Liver (tissue), 9 donors: Measurements from ENCODE around the gene LRP5. TPM values are rescaled to one million over a fixed set of nuclear protein-coding genes. Genes with fewer than 3 reads are reported as not detected.

ENCODE experiments used
- DNase-seq: peaks from one replicate; pipeline ENCODE4 v3.0.0-alpha.2; 2017; ENCODE audit warnings: low spot score
- H3K27ac ChIP-seq, 2 donors: one replicate each; pipeline ENCODE4 v1.7.0; 2013; ENCODE audit warnings: inconsistent platforms in 2 of 2, low read length in 2 of 2, control low read depth in 1 of 2, low read depth in 1 of 2, mild to moderate bottlenecking in 1 of 2
- H3K27me3 ChIP-seq, 4 donors: one replicate each; pipeline versions ENCODE4 v1.6.1 to v1.7.0; 2013; ENCODE audit warnings: low read length in 3 of 4, inconsistent platforms in 1 of 4, mild to moderate bottlenecking in 1 of 4, moderate library complexity in 1 of 4; ENCODE audit not compliant: control insufficient read depth in 4 of 4, insufficient read depth in 4 of 4
- H3K36me3 ChIP-seq, 4 donors: one replicate each; pipeline versions ENCODE4 v1.6.1 to v1.7.0; 2013; ENCODE audit warnings: low read length in 3 of 4, mild to moderate bottlenecking in 3 of 4, low read depth in 1 of 4, moderate library complexity in 1 of 4; ENCODE audit not compliant: control insufficient read depth in 4 of 4, insufficient read depth in 3 of 4
- H3K4me1 ChIP-seq, 4 donors: one replicate each; pipeline versions ENCODE4 v1.6.1 to v1.7.0; 2013; ENCODE audit warnings: low read length in 3 of 4, mild to moderate bottlenecking in 3 of 4, moderate library complexity in 1 of 4; ENCODE audit not compliant: control insufficient read depth in 4 of 4, insufficient read depth in 4 of 4
- H3K4me3 ChIP-seq, 3 donors: one replicate each; pipeline versions ENCODE4 v1.6.1 to v1.7.0; 2013; ENCODE audit warnings: low read length in 3 of 3, control low read depth in 1 of 3, low read depth in 1 of 3, mild to moderate bottlenecking in 1 of 3
- H3K9ac ChIP-seq, 2 donors: one replicate each; pipeline ENCODE4 v1.7.0; 2013; ENCODE audit warnings: low read length in 2 of 2, mild to moderate bottlenecking in 2 of 2, moderate library complexity in 2 of 2, control low read depth in 1 of 2, low read depth in 1 of 2
- H3K9me3 ChIP-seq, 4 donors: one replicate each; pipeline versions ENCODE4 v1.6.1 to v1.7.0; 2013; ENCODE audit warnings: low read length in 3 of 4; ENCODE audit not compliant: control insufficient read depth in 4 of 4
- ATF3 ChIP-seq: IDR thresholded peaks from 2 replicates; pipeline ENCODE4 v1.6.1; 2016; ENCODE audit warnings: antibody characterized with exemption
- EGR1 ChIP-seq, 2 donors: IDR thresholded peaks; 2 replicates each; pipeline ENCODE4 v1.6.1; 2016 to 2018; ENCODE audit warnings: antibody characterized with exemption in 2 of 2, low read depth in 2 of 2
- FOXA1 ChIP-seq: IDR thresholded peaks from 2 replicates; pipeline ENCODE4 v1.6.1; 2016; ENCODE audit warnings: antibody characterized with exemption
- FOXA2 ChIP-seq: IDR thresholded peaks from 2 replicates; pipeline ENCODE4 v1.6.1; 2016; ENCODE audit warnings: antibody characterized with exemption
- GABPA ChIP-seq, 2 donors: IDR thresholded peaks in 1 of 2; conservative IDR thresholded peaks in 1 of 2; 2 replicates each; pipeline ENCODE4 v1.6.1; 2016; ENCODE audit warnings: antibody characterized with exemption in 2 of 2, mild to moderate bottlenecking in 1 of 2, moderate library complexity in 1 of 2
- HNF4A ChIP-seq, 2 donors: conservative IDR thresholded peaks; 2 replicates each; pipeline ENCODE4 v1.6.1; 2016; ENCODE audit warnings: antibody characterized with exemption in 2 of 2, mild to moderate bottlenecking in 2 of 2
- HNF4G ChIP-seq: IDR thresholded peaks from 2 replicates; pipeline ENCODE4 v1.6.1; 2016; ENCODE audit warnings: antibody characterized with exemption
- JUND ChIP-seq, 2 donors: IDR thresholded peaks; 2 replicates each; pipeline ENCODE4 v1.6.1; 2016; ENCODE audit warnings: antibody characterized with exemption in 2 of 2
- MAX ChIP-seq: IDR thresholded peaks from 2 replicates; pipeline ENCODE4 v1.6.1; 2016; ENCODE audit warnings: antibody characterized with exemption
- NR2F2 ChIP-seq: IDR thresholded peaks from 2 replicates; pipeline ENCODE4 v1.6.1; 2016; ENCODE audit warnings: antibody characterized with exemption
- RAD21 ChIP-seq, 2 donors: IDR thresholded peaks; 2 replicates each; pipeline ENCODE4 v1.6.1; 2016; ENCODE audit warnings: antibody characterized with exemption in 2 of 2, mild to moderate bottlenecking in 2 of 2
- REST ChIP-seq: IDR thresholded peaks from 2 replicates; pipeline ENCODE4 v1.6.1; 2016; ENCODE audit warnings: antibody characterized with exemption, mild to moderate bottlenecking
- RXRA ChIP-seq, 2 donors: IDR thresholded peaks; 2 replicates each; pipeline ENCODE4 v1.6.1; 2017 to 2018; ENCODE audit warnings: antibody characterized with exemption in 2 of 2, mild to moderate bottlenecking in 1 of 2
- SP1 ChIP-seq: IDR thresholded peaks from 2 replicates; pipeline ENCODE4 v1.6.1; 2018; ENCODE audit warnings: antibody characterized with exemption, mild to moderate bottlenecking
- TAF1 ChIP-seq: conservative IDR thresholded peaks from 2 replicates; pipeline ENCODE4 v1.6.1; 2016; ENCODE audit warnings: antibody characterized with exemption, mild to moderate bottlenecking
- YY1 ChIP-seq: IDR thresholded peaks from 2 replicates; pipeline ENCODE4 v1.6.1; 2016; ENCODE audit warnings: antibody characterized with exemption, mild to moderate bottlenecking
- WGBS: extraction: QIAGEN DNeasy Blood & Tissue Kit; methylation state at CpG from one replicate; pipeline ENCODE4 v1.1.7; 2013; 5-methylcytosine and 5-hydroxymethylcytosine counted together
- polyA plus RNA-seq, 2 donors: library from polyadenylated mRNA; stranded (reverse) in 1 of 2; unstranded in 1 of 2; fragments of 200-250 nt in 1 of 2; fragments of >200 nt in 1 of 2; fragmentation: Nextera tagmentation in 1 of 2; extraction: Ambion mirVana in 1 of 2; gene quantifications; one replicate each; pipeline versions ENCODE4 v1.2.1 to v1.2.3, GENCODE V29; 2013 to 2015
- total RNA-seq, 2 donors: library from RNA; depleted of rRNA; stranded (reverse); fragments of >200 nt; gene quantifications; one replicate each; pipeline ENCODE4 v1.2.3, GENCODE V29; 2014
- TF ChIP-seq, protein P1 (sequence below): fragments of 150-350 bp; IDR thresholded peaks from 2 replicates; pipeline ENCODE4 v1.5.1; 2017; ENCODE audit warnings: improper control_type of control experiment, low read depth, low read length; ENCODE audit not compliant: missing input control
- TF ChIP-seq, protein P2 (sequence below): IDR thresholded peaks from 2 replicates; pipeline ENCODE4 v1.6.1; 2016; ENCODE audit warnings: antibody characterized with exemption
- donor health status: healthy.
- donor health status: healthy.
- donor health status: healthy.
- donor health status: healthy.
- donor health status: healthy.

The LRP5 gene
- total and polyA plus RNA-seq, 4 donors: 48.9 to 99.3 (median 71.3) TPM

DNA sequence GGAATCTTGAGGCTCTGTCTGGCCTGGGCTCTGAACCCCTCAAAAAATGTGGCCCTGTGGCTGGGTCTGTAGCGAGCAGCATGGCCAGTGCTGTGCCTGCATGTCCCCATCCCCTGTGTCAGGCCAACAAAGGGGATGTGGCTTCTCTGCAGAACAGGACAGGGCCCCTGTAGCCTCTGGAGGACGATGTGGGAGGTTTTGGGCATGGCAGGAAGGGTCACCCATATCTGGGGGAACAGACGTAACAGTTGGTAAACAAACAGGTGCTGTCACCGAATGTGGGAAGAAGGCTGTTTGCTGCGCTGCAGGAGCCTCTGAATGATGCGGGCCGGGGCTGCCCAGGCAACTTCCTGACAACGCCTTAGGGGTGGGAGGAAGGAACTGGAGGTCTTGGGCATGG lies 35.0 kb downstream of the LRP5 start:
- Histone ChIP-seq H3K9ac (no peak overlapping the region), H3K27me3 (no peaks in the 10 kb centered on the region), H3K36me3 (peaks cover 0 to 2% (median 0%) of the 10 kb centered on the region in 4 donors), H3K4me3 (no peak overlapping the region), H3K27ac (no peak overlapping the region), H3K9me3 (no peaks in the 10 kb centered on the region), H3K4me1 (peaks cover 20 to 79% (median 63%) of the 10 kb centered on the region in 4 donors)
- DNase-seq: no peak
- WGBS: 77% methylated on average over 8 of the region's 8 CpGs
- TF ChIP-seq SP1 (no peak), YY1 (no peak)

DNA sequence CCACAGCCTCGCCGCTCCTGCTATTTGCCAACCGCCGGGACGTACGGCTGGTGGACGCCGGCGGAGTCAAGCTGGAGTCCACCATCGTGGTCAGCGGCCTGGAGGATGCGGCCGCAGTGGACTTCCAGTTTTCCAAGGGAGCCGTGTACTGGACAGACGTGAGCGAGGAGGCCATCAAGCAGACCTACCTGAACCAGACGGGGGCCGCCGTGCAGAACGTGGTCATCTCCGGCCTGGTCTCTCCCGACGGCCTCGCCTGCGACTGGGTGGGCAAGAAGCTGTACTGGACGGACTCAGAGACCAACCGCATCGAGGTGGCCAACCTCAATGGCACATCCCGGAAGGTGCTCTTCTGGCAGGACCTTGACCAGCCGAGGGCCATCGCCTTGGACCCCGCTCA lies 35.5 kb downstream of the LRP5 start:
- Histone ChIP-seq H3K4me1 (peaks cover 20 to 74% (median 61%) of the 10 kb centered on the region in 4 donors), H3K4me3 (no peak overlapping the region), H3K9ac (no peak overlapping the region), H3K27ac (no peak overlapping the region), H3K9me3 (no peaks in the 10 kb centered on the region), H3K27me3 (no peaks in the 10 kb centered on the region), H3K36me3 (peaks cover 0 to 2% (median 0%) of the 10 kb centered on the region in 4 donors)
- TF ChIP-seq EGR1 (IDR thresholded peaks at IDR 0.05; ENCODE audit: low read depth in 2 of 2) (no peak), NR2F2 (no peak), MAX (no peak), SP1 (no peak), JUND (IDR thresholded peaks at IDR 0.05) (no peak), HNF4A (conservative IDR thresholded peaks at IDR 0.05) (no peak), ATF3 (no peak), REST (no peak), RAD21 (IDR thresholded peaks at IDR 0.05) (no peak), RXRA (IDR thresholded peaks at IDR 0.05) (no peak), TAF1 (no peak), HNF4G (no peak), GABPA (IDR thresholded peaks at IDR 0.05 in 1 of 2, conservative IDR thresholded peaks at IDR 0.05 in 1 of 2) (no peak), FOXA1 (no peak), YY1 (no peak), FOXA2 (no peak)
- TF ChIP-seq, protein P1, sequence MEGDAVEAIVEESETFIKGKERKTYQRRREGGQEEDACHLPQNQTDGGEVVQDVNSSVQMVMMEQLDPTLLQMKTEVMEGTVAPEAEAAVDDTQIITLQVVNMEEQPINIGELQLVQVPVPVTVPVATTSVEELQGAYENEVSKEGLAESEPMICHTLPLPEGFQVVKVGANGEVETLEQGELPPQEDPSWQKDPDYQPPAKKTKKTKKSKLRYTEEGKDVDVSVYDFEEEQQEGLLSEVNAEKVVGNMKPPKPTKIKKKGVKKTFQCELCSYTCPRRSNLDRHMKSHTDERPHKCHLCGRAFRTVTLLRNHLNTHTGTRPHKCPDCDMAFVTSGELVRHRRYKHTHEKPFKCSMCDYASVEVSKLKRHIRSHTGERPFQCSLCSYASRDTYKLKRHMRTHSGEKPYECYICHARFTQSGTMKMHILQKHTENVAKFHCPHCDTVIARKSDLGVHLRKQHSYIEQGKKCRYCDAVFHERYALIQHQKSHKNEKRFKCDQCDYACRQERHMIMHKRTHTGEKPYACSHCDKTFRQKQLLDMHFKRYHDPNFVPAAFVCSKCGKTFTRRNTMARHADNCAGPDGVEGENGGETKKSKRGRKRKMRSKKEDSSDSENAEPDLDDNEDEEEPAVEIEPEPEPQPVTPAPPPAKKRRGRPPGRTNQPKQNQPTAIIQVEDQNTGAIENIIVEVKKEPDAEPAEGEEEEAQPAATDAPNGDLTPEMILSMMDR: no peak
- TF ChIP-seq, protein P2, sequence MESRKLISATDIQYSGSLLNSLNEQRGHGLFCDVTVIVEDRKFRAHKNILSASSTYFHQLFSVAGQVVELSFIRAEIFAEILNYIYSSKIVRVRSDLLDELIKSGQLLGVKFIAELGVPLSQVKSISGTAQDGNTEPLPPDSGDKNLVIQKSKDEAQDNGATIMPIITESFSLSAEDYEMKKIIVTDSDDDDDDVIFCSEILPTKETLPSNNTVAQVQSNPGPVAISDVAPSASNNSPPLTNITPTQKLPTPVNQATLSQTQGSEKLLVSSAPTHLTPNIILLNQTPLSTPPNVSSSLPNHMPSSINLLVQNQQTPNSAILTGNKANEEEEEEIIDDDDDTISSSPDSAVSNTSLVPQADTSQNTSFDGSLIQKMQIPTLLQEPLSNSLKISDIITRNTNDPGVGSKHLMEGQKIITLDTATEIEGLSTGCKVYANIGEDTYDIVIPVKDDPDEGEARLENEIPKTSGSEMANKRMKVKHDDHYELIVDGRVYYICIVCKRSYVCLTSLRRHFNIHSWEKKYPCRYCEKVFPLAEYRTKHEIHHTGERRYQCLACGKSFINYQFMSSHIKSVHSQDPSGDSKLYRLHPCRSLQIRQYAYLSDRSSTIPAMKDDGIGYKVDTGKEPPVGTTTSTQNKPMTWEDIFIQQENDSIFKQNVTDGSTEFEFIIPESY: no peak
- no peak for DNase-seq
- 94% methylated on average over 32 of the region's 32 CpGs for WGBS
